Left lung (tissue), 10 donors: Measurements from ENCODE around the gene CFAP45. TPM values are rescaled to one million over a fixed set of nuclear protein-coding genes. Genes with fewer than 3 reads are reported as not detected.
A peak's percentile ranks its signal among the peaks of the same experiment; 100 is the strongest.

ENCODE experiments used
- ATAC-seq: fragments of 200-7000 bp; cut with Tn5 transposase; one replicate; pipeline ENCODE4 v1.9.1; 2020; ENCODE audit warnings: moderate library complexity
- DNase-seq, 4 donors: peaks; one replicate each; pipeline ENCODE4 v3.0.0-alpha.2; 2013 to 2020
- H3K27ac ChIP-seq, 2 donors: fragments of 200-600 bp; sonication (generic) in 1 of 2; one replicate each; pipeline versions ENCODE4 v1.5.0 to v1.8.0; 2020 to 2021
- H3K27me3 ChIP-seq, 2 donors: fragments of 200-600 bp; sonication (generic) in 1 of 2; one replicate each; pipeline versions ENCODE4 v1.5.0 to v1.8.0; 2020 to 2021
- H3K36me3 ChIP-seq, 2 donors: fragments of 200-600 bp; sonication (generic) in 1 of 2; one replicate each; pipeline versions ENCODE4 v1.5.0 to v1.8.0; 2020 to 2021
- H3K4me1 ChIP-seq, 2 donors: fragments of 200-600 bp; one replicate each; pipeline ENCODE4 v1.8.0; 2021
- H3K4me3 ChIP-seq, 2 donors: fragments of 200-600 bp; sonication (generic) in 1 of 2; one replicate each; pipeline versions ENCODE4 v1.5.0 to v1.8.0; 2020 to 2021; ENCODE audit warnings: mild to moderate bottlenecking in 1 of 2
- H3K9me3 ChIP-seq, 2 donors: fragments of 200-600 bp; sonication (generic) in 1 of 2; one replicate each; pipeline versions ENCODE4 v1.5.0 to v1.8.0; 2020 to 2021
- intact Hi-C, 2 donors: fragments of 100-400 bp; cut with DNase I; formaldehyde crosslinking; loops; one replicate each; pipeline versions ENCODE4 v1.11.2 to v1.14.2; 2022
- polyA plus RNA-seq, 6 donors: library from polyadenylated mRNA; unstranded; fragments of 120-200 nt; gene quantifications; one replicate each; pipeline ENCODE4 v1.2.1, GENCODE V29; 2013; ENCODE audit not compliant: insufficient read length in 6 of 6
- total RNA-seq, 2 donors: library from RNA; stranded (reverse); fragmentation: NEBNext Ultra II Directional; extraction: Animal tissue kit (Norgen Biotek cat#: 25700); gene quantifications; one replicate each; pipeline ENCODE4 v1.2.1, GENCODE V29; 2021
- TF ChIP-seq, protein P1 (sequence below), 2 donors: fragments of 200-600 bp; sonication (generic) in 1 of 2; IDR thresholded peaks; one replicate each; pipeline versions ENCODE4 v1.5.0 to v1.8.0; 2021; ENCODE audit warnings: antibody characterized with exemption in 2 of 2
- donor health status: DM: no; HTN: yes; CAD: no.
- donor health status: DM: no; HTN: no; CAD: no.

Gene CFAP45
- total and polyA plus RNA-seq, 8 donors: 1.1 to 12.4 (median 6.4) TPM

DNA sequence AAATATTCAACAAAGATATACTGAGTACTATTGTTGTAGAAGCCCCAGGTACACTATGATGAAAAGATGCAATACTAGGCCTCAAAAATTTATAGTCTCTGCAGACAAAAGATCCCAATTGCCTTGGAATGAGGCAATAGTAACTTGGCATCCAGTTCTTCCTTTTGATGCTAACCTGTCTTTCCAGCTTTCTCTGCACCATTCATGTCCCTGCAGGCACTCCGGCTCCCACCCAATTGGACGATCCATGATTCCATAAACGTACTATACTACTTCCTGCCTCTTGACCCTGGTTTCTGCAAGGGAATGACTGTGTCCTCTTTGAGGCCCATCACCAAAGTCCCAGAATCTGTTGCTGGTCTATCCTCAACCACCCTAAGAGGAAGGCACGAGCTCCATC, 33.4 kb upstream of the CFAP45 start:
- TF ChIP-seq, protein P1, sequence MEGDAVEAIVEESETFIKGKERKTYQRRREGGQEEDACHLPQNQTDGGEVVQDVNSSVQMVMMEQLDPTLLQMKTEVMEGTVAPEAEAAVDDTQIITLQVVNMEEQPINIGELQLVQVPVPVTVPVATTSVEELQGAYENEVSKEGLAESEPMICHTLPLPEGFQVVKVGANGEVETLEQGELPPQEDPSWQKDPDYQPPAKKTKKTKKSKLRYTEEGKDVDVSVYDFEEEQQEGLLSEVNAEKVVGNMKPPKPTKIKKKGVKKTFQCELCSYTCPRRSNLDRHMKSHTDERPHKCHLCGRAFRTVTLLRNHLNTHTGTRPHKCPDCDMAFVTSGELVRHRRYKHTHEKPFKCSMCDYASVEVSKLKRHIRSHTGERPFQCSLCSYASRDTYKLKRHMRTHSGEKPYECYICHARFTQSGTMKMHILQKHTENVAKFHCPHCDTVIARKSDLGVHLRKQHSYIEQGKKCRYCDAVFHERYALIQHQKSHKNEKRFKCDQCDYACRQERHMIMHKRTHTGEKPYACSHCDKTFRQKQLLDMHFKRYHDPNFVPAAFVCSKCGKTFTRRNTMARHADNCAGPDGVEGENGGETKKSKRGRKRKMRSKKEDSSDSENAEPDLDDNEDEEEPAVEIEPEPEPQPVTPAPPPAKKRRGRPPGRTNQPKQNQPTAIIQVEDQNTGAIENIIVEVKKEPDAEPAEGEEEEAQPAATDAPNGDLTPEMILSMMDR (IDR thresholded peaks at IDR 0.05): no peak
- ATAC-seq (no peak), DNase-seq (no peak)
- peaks cover 11 to 23% of the 10 kb centered on the region in 2 donors for H3K4me1 ChIP-seq
- H3K27ac ChIP-seq: no peak overlapping the region
- no peak overlapping the region for H3K4me3 ChIP-seq
- H3K27me3 ChIP-seq: no peaks in the 10 kb centered on the region
- no peaks in the 10 kb centered on the region for H3K9me3 ChIP-seq
- H3K36me3 ChIP-seq: no peaks in the 10 kb centered on the region
- intact Hi-C loops: no loop called here

DNA sequence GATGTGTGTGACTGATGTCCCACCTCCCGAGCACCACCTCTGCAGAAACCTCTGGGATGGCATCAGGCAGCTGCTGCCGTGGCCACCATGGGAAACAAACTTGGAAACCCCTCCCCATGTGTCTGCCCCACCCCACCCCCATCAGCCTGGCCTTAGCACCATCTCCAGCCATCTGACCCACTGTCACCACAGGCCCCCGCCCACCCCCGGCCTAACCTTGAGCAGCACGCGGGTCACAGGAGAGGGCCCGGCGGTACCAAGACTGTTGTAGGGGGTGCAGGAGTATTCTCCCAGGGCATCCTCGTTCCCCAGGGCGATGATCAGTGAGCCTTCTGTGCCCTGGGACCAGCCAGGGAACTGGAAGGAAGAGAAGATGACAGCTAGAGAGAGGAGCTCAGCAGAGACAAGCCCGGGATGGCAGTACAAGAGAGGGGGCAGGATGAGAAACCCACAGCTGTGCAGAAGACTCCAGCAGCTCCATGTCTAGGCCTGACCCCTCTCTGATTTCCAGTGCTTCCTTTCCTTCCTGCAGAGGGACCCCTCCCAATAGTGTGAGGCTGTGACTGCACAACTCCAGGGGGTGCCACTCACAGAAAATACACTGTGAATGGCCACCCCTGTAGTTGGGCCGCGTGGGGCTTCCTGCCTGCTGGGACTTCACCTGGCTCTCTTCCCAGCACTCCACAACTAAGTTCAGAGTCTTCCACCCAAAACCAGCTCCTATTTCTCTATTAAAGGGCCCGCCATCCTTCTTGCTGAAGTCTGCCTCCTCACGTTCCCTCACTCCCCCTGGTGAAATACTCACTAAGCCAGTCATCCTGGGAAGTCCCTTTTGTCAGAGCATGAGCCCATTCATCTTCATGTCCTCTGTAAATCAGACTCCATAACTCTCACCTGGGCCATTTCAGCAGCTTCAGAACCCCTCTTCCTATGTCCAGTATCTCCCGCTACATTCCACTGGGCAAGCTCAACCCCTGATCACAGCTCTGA, 32.6 kb upstream of the CFAP45 start:
- DNase-seq (peak in 1 of 4 donors; percentile 74), ATAC-seq (no peak)
- TF ChIP-seq, protein P1 (IDR thresholded peaks at IDR 0.05): no peak
- H3K36me3 ChIP-seq: no peaks in the 10 kb centered on the region
- no peak overlapping the region for H3K27ac ChIP-seq
- peaks cover 11 to 20% of the 10 kb centered on the region in 2 donors for H3K4me1 ChIP-seq
- H3K27me3 ChIP-seq: no peaks in the 10 kb centered on the region
- no peak overlapping the region for H3K4me3 ChIP-seq
- intact Hi-C loops: no loop called here
- H3K9me3 ChIP-seq: no peaks in the 10 kb centered on the region

DNA sequence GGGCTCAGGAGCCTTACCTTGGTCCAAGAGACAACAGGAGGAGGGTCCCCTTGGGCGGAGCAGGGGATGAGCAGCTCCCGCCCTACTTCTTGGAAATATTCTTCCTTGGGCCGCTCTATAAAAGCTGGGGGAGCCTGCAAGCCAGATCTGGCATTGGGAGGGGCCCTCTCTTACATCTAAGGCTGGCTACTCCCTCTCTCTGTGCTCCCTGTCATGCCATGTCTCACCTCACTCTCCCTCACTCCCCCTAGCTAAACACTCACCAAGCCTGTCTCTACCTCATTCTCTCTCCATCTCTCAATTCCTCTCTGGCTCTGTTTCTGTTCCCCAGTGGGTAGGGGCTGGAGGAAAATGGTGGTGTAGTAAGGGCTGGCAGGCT, 31.8 kb upstream of the CFAP45 start:
- H3K27ac ChIP-seq: no peak overlapping the region
- no peak for ATAC-seq
- DNase-seq: no peak
- H3K9me3 ChIP-seq: no peaks in the 10 kb centered on the region
- no peaks in the 10 kb centered on the region for H3K36me3 ChIP-seq
- no peak overlapping the region for H3K4me3 ChIP-seq
- intact Hi-C loops: no loop called here
- H3K27me3 ChIP-seq: no peaks in the 10 kb centered on the region
- TF ChIP-seq, protein P1 (IDR thresholded peaks at IDR 0.05): no peak
- peaks cover 5 to 12% of the 10 kb centered on the region in 2 donors for H3K4me1 ChIP-seq

DNA sequence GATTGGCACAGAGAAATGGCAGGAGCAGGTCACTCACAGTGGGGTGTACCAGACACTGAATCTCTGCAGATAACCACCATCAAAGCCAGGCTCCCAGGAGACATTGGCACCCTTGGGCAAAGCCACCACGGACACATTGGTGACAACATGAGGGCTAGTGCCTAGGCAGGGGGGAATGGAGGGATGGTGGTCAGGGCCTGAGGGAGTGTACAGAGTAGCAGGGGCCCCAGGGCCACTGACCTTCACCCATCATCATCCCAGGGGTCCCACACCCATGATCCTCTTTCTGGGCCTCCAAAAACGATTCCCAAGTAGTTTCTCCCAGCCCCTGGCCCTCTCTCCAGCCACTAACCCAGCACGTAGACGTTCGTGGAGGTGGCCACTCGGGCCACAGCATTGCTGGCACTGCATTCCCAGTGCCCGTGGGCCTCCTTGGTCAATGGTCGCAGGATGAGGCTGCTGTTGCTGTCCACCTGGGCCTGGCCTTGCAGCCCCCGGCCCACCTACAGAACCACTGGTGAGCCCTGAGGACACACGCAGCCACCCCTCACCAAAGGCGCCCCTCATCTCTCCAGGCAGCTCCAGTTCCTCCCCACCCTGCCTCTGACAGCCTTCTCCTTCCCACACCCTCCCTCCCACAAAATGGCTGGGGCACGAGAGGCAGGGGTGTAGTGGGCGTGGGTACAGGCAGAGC, 31.3 kb upstream of the CFAP45 start:
- TF ChIP-seq, protein P1 (IDR thresholded peaks at IDR 0.05): no peak
- no peaks in the 10 kb centered on the region for H3K9me3 ChIP-seq
- no peak overlapping the region for H3K4me3 ChIP-seq
- H3K27ac ChIP-seq: no peak overlapping the region
- peaks cover under 1 to 10% of the 10 kb centered on the region in 2 donors for H3K4me1 ChIP-seq
- H3K36me3 ChIP-seq: no peaks in the 10 kb centered on the region
- ATAC-seq: no peak
- no peak for DNase-seq
- intact Hi-C loops: no loop called here
- H3K27me3 ChIP-seq: no peaks in the 10 kb centered on the region

DNA sequence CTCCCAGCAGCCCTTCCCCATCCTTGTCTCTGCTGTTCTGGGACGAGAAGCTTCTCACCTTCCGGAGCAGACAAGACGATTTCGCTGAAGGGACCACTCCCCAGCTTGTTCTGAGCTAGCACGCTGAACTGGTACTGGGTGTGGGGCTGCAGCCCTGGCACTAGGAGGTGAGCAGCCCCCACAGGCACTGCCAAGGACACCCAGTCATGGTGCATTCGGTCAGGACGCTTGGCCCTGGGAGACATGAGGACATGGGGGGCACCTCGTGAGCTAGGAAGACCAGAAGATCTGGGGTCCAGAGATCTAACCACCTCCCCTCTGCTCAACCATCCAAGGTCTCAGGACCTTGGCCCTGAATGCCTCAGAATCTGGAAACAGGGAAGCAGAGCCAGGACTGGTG, 30.7 kb upstream of the CFAP45 start:
- no peaks in the 10 kb centered on the region for H3K9me3 ChIP-seq
- H3K4me1 ChIP-seq: peaks cover 0 to 10% of the 10 kb centered on the region in 2 donors
- TF ChIP-seq, protein P1 (IDR thresholded peaks at IDR 0.05): no peak
- H3K27ac ChIP-seq: no peak overlapping the region
- no peaks in the 10 kb centered on the region for H3K36me3 ChIP-seq
- no peak overlapping the region for H3K4me3 ChIP-seq
- intact Hi-C loops: no loop called here
- DNase-seq (no peak), ATAC-seq (no peak)
- H3K27me3 ChIP-seq: no peaks in the 10 kb centered on the region
